Measurements from ENCODE around the gene DPEP1.

DNA sequence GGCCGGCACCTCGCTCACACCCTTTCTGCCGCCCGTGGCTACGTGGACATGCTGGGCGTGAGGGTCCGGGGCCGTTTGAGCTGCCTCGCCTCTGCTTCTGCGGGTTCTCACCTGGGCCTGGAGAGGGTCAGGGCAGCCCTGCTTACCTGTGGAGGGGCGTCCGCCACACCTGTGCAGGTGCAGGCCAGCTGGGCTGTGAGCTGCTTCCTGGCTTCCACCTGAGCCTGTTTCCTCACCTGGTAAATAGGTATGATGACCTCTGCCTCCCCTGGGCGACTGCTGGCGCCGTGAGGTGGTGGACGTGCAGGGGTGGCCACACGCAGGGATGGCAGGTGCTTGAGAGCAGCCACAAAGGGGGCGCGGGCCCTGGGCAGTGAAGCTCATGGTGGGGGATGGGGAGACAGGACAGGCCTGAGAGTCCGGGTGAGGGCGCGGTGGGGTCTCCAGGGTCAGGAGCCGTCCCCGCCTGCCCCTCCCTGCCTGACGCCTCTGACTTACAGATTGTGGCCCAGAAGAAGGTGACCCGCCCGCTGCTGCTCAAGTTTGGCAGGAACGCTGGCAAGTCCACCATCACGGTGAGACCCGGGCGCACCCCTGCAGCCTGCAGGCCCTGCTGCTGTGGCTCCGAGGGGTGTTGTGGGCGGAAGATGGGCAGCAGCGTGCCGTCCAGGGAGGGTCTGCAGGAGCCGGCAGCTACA lies 30.1 kb upstream of the DPEP1 start:
- TF ChIP-seq, protein P1, sequence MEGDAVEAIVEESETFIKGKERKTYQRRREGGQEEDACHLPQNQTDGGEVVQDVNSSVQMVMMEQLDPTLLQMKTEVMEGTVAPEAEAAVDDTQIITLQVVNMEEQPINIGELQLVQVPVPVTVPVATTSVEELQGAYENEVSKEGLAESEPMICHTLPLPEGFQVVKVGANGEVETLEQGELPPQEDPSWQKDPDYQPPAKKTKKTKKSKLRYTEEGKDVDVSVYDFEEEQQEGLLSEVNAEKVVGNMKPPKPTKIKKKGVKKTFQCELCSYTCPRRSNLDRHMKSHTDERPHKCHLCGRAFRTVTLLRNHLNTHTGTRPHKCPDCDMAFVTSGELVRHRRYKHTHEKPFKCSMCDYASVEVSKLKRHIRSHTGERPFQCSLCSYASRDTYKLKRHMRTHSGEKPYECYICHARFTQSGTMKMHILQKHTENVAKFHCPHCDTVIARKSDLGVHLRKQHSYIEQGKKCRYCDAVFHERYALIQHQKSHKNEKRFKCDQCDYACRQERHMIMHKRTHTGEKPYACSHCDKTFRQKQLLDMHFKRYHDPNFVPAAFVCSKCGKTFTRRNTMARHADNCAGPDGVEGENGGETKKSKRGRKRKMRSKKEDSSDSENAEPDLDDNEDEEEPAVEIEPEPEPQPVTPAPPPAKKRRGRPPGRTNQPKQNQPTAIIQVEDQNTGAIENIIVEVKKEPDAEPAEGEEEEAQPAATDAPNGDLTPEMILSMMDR (IDR thresholded peaks at IDR 0.05 in 2 of 3, conservative IDR thresholded peaks at IDR 0.05 in 1 of 3; ENCODE audit: borderline replicate concordance in 1 of 3, insufficient read depth in 1 of 3, low read depth in 2 of 3, low read length in 2 of 3) = no peak
- TF ChIP-seq POLR2A (IDR thresholded peaks at IDR 0.05; ENCODE audit: borderline replicate concordance, extremely low read depth, insufficient read depth, insufficient read length) (no peak), EZH2 (IDR thresholded peaks at IDR 0.05) (no peak)
